HEK293 (cell line): ENCODE data around the gene ASXL2.
"Not testable (repeated sequence)": the region's sequence is repeated elsewhere in the genome, so short reads cannot be mapped to it uniquely, and the experiment has no call there.

ENCODE experiments used
- CTCF ChIA-PET: fragments of 350-600 bp; formaldehyde crosslinking; extraction: SDS; loops from one replicate; lab custom pipeline; 2021; ENCODE audit warnings: antibody characterized with exemption; lab: Yijun Ruan, JAX
- POLR2A ChIA-PET: fragments of 300-600 bp; formaldehyde crosslinking; extraction: SDS; loops from one replicate; lab custom pipeline; 2020; ENCODE audit warnings: antibody characterized with exemption, inconsistent platforms; lab: Yijun Ruan, JAX
- H3K27ac ChIP-seq: fragments of 200-500 bp; sonication (Bioruptor generic); 2 replicates; pipeline ENCODE4 v1.5.1; 2014; ENCODE audit warnings: low read depth, low read length, control low read depth, inconsistent platforms; ENCODE audit errors: extremely low read depth
- H3K36me3 ChIP-seq, 2 experiments: fragments of 200-500 bp in 1 of 2; sonication (Bioruptor generic) in 1 of 2; 1 replicate in 1 of 2; 2 replicates in 1 of 2; pipeline ENCODE4 v1.5.1; 2014 to 2017; ENCODE audit warnings: inconsistent platforms in 2 of 2, low read length in 2 of 2; ENCODE audit not compliant: control insufficient read depth in 2 of 2, insufficient read depth in 1 of 2
- H3K4me1 ChIP-seq: fragments of 200-500 bp; sonication (Bioruptor generic); 2 replicates; pipeline ENCODE4 v1.5.1; 2014; ENCODE audit warnings: mild to moderate bottlenecking, low read length, inconsistent platforms; ENCODE audit not compliant: control insufficient read depth, insufficient read depth
- H3K4me3 ChIP-seq: 2 replicates; pipeline ENCODE4 v1.5.1; 2011; ENCODE audit warnings: low read depth, mild to moderate bottlenecking, control low read depth, low read length, moderate library complexity
- H3K9me3 ChIP-seq: fragments of 200-500 bp; sonication (Bioruptor generic); 2 replicates; pipeline ENCODE4 v1.5.1; 2014; ENCODE audit warnings: low read depth, low read length, inconsistent platforms; ENCODE audit not compliant: control insufficient read depth, insufficient read depth
- HOXD13 ChIP-seq: sonication (generic); formaldehyde crosslinking; IDR thresholded peaks from 2 replicates; pipeline ENCODE4 v1.8.0; 2022; ENCODE audit warnings: missing genetic modification reagents, borderline replicate concordance
- OSR2 ChIP-seq: fragments of 450-650 bp; formaldehyde crosslinking; IDR thresholded peaks from 2 replicates; pipeline ENCODE4 v1.5.1; 2016; ENCODE audit warnings: missing biosample characterization, missing genetic modification characterization
- SETDB1 ChIP-seq: IDR thresholded peaks from one replicate; pipeline ENCODE4 v1.6.1; 2017; ENCODE audit warnings: mild to moderate bottlenecking, low read length, moderate library complexity, mixed read lengths; ENCODE audit not compliant: insufficient read length
- ZBTB11 ChIP-seq: fragments of 450-650 bp; formaldehyde crosslinking; conservative IDR thresholded peaks from 2 replicates; pipeline ENCODE4 v1.5.1; 2016; ENCODE audit warnings: low read depth, missing biosample characterization, missing genetic modification characterization
- ZFP3 ChIP-seq: fragments of 450-650 bp; formaldehyde crosslinking; IDR thresholded peaks from 2 replicates; pipeline ENCODE4 v1.5.1; 2016; ENCODE audit warnings: low read depth, missing biosample characterization, missing genetic modification characterization
- ZNF114 ChIP-seq: fragments of 450-650 bp; formaldehyde crosslinking; IDR thresholded peaks from 2 replicates; pipeline ENCODE4 v1.5.0; 2017; ENCODE audit warnings: missing biosample characterization, missing genetic modification characterization
- ZNF121 ChIP-seq: fragments of 450-650 bp; formaldehyde crosslinking; IDR thresholded peaks from 2 replicates; pipeline ENCODE4 v1.5.1; 2016; ENCODE audit warnings: missing biosample characterization, missing genetic modification characterization
- ZNF146 ChIP-seq: fragments of 450-650 bp; formaldehyde crosslinking; IDR thresholded peaks from 2 replicates; pipeline ENCODE4 v1.5.1; 2016; ENCODE audit warnings: missing biosample characterization, missing genetic modification characterization
- ZNF214 ChIP-seq: fragments of 450-650 bp; formaldehyde crosslinking; IDR thresholded peaks from 2 replicates; pipeline ENCODE4 v1.5.1; 2017; ENCODE audit warnings: missing biosample characterization, mild to moderate bottlenecking, missing genetic modification characterization, borderline replicate concordance
- ZNF223 ChIP-seq: fragments of 450-650 bp; formaldehyde crosslinking; IDR thresholded peaks from 2 replicates; pipeline ENCODE4 v1.5.1; 2016; ENCODE audit warnings: missing biosample characterization, missing genetic modification characterization
- ZNF404 ChIP-seq: fragments of 450-650 bp; formaldehyde crosslinking; IDR thresholded peaks from 2 replicates; pipeline ENCODE4 v1.5.1; 2017; ENCODE audit warnings: missing biosample characterization, missing genetic modification characterization
- ZNF423 ChIP-seq: fragments of 450-650 bp; formaldehyde crosslinking; IDR thresholded peaks from 2 replicates; pipeline ENCODE4 v1.5.1; 2016; ENCODE audit warnings: missing biosample characterization, missing genetic modification characterization
- ZNF549 ChIP-seq: fragments of 450-650 bp; IDR thresholded peaks from 2 replicates; pipeline ENCODE4 v1.5.1; 2018; ENCODE audit warnings: missing biosample characterization, missing genetic modification characterization, mild to moderate bottlenecking, inconsistent platforms, moderate library complexity
- ZNF558 ChIP-seq: fragments of 450-650 bp; formaldehyde crosslinking; IDR thresholded peaks from 2 replicates; pipeline ENCODE4 v1.5.1; 2016; ENCODE audit warnings: missing biosample characterization, missing genetic modification characterization
- ZNF585B ChIP-seq: fragments of 450-650 bp; formaldehyde crosslinking; IDR thresholded peaks from 2 replicates; pipeline ENCODE4 v1.5.1; 2016; ENCODE audit warnings: missing biosample characterization, missing genetic modification characterization
- ZNF610 ChIP-seq: fragments of 450-650 bp; formaldehyde crosslinking; IDR thresholded peaks from 2 replicates; pipeline ENCODE4 v1.5.1; 2016; ENCODE audit warnings: missing biosample characterization, missing genetic modification characterization, borderline replicate concordance
- ZNF654 ChIP-seq: fragments of 450-650 bp; formaldehyde crosslinking; IDR thresholded peaks from 2 replicates; pipeline ENCODE4 v1.5.1; 2016; ENCODE audit warnings: low read depth, missing biosample characterization, missing genetic modification characterization
- ZNF747 ChIP-seq: fragments of 450-650 bp; formaldehyde crosslinking; IDR thresholded peaks from 2 replicates; pipeline ENCODE4 v1.5.1; 2016; ENCODE audit warnings: missing biosample characterization, missing genetic modification characterization
- TF ChIP-seq, protein P1 (sequence below): fragments of 450-650 bp; formaldehyde crosslinking; IDR thresholded peaks from 2 replicates; pipeline ENCODE4 v1.5.1; 2016; ENCODE audit warnings: missing biosample characterization, missing genetic modification characterization
- TF ChIP-seq, protein P2 (sequence below): fragments of 450-650 bp; IDR thresholded peaks from 2 replicates; pipeline ENCODE4 v1.5.1; 2018; ENCODE audit warnings: missing biosample characterization, mild to moderate bottlenecking, missing genetic modification characterization
- TF ChIP-seq, protein P3 (sequence below): sonication (generic); formaldehyde crosslinking; IDR thresholded peaks from 2 replicates; pipeline ENCODE4 v1.8.1; 2022; ENCODE audit warnings: mild to moderate bottlenecking, moderate library complexity, missing genetic modification reagents

The ASXL2 gene

GRCh38 chr2:25851740-25852503 is 26.4 kb downstream of the ASXL2 start (continued):
- no peak for TF ChIP-seq ZNF549 (tag by site-specific recombination)
- TF ChIP-seq, protein P1, sequence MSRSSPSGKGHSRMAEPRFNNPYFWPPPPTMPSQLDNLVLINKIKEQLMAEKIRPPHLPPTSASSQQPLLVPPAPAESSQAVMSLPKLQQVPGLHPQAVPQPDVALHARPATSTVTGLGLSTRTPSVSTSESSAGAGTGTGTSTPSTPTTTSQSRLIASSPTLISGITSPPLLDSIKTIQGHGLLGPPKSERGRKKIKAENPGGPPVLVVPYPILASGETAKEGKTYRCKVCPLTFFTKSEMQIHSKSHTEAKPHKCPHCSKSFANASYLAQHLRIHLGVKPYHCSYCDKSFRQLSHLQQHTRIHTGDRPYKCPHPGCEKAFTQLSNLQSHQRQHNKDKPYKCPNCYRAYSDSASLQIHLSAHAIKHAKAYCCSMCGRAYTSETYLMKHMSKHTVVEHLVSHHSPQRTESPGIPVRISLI (tag by site-specific recombination) = 0 out of 2 replicates have a peak, but pooled peaks have one; percentile 48
- peak; percentile 82 for TF ChIP-seq ZNF654
- TF ChIP-seq ZNF223 (tag by site-specific recombination) = no peak
- TF ChIP-seq ZNF747 (tag by site-specific recombination) = no peak
- no peak for TF ChIP-seq ZNF585B (tag by site-specific recombination)
- TF ChIP-seq, protein P2, sequence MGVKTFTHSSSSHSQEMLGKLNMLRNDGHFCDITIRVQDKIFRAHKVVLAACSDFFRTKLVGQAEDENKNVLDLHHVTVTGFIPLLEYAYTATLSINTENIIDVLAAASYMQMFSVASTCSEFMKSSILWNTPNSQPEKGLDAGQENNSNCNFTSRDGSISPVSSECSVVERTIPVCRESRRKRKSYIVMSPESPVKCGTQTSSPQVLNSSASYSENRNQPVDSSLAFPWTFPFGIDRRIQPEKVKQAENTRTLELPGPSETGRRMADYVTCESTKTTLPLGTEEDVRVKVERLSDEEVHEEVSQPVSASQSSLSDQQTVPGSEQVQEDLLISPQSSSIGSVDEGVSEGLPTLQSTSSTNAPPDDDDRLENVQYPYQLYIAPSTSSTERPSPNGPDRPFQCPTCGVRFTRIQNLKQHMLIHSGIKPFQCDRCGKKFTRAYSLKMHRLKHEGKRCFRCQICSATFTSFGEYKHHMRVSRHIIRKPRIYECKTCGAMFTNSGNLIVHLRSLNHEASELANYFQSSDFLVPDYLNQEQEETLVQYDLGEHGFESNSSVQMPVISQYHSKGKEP (tag by site-specific recombination) = no peak
- no peak for TF ChIP-seq ZNF558 (tag by site-specific recombination)
- no peak for TF ChIP-seq SETDB1
- no peak for TF ChIP-seq ZNF146

DNA sequence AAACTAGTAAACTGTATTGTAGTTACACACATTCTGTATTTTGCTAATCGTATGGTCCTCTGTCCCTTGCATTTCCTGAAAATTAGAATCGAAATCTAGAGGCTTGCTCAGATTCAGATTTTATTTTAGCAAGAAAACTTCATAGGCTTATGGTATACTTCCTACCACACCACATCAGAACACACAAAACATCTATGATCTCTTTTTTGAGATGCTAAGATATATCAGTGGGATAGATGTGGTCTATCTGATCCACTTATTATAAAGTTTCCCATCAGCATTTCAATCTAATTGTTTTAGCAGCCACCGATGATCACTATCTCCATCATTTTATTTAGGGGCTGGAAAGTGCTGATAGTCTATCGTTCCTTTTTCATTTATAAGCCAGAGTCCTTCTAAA is 27.9 kb downstream of the ASXL2 start:
- CTCF ChIA-PET = interaction anchor here (1.4 to 4.4 kb wide), 5 partner anchors 17 to 242 kb away, joined by 3 to 34 read pairs (median 13); no protein-coding TSS in a partner anchor
- H3K4me3 ChIP-seq, POLR2A ChIA-PET, H3K27ac ChIP-seq, H3K36me3 ChIP-seq, H3K9me3 ChIP-seq: not testable (repeated sequence)
- peaks cover 11% of the 10 kb centered on the region for H3K4me1 ChIP-seq

GRCh38 chr2:25849350-25849749 is 28.9 kb downstream of the ASXL2 start:
- H3K4me1 ChIP-seq, H3K36me3 ChIP-seq, H3K9me3 ChIP-seq, H3K4me3 ChIP-seq, POLR2A ChIA-PET, H3K27ac ChIP-seq: not testable (repeated sequence)
- CTCF ChIA-PET = interaction anchor here (1.0 kb wide), 1 partner anchor 295 kb away, joined by 6 read pairs; no protein-coding TSS in a partner anchor
- peak; percentile 46; the same call in 1 of the 2 replicates for TF ChIP-seq ZNF121 (tag by site-specific recombination)
- TF ChIP-seq, all 188 proteins: peak for 1; not testable (repeated sequence) for 187

GRCh38 chr2:25845843-25846505 is 32.3 kb downstream of the ASXL2 start:
- Histone ChIP-seq H3K36me3 (peaks cover 4 to 5% of the 10 kb centered on the region in 2 experiments; a peak in 2 of 3 replicates), H3K27ac (no peak overlapping the region), H3K4me1 (no peaks in the 10 kb centered on the region), H3K4me3 (no peak overlapping the region), H3K9me3 (no peaks in the 10 kb centered on the region)
- CTCF ChIA-PET = interaction anchor here (0.7 to 2.1 kb wide), 4 partner anchors 8 to 299 kb away, joined by 3 to 9 read pairs (median 6); no protein-coding TSS in a partner anchor
- POLR2A ChIA-PET = interaction anchor here (0.7 kb wide), 1 partner anchor 33 kb away, joined by 3 read pairs; no protein-coding TSS in a partner anchor
- TF ChIP-seq HOXD13 (CRISPR knock-in tag) (no peak), OSR2 (tag by site-specific recombination) (no peak), ZNF610 (tag by site-specific recombination) (no peak), ZNF423 (tag by site-specific recombination) (no peak), ZFP3 (tag by site-specific recombination) (no peak), ZNF114 (tag by site-specific recombination) (no peak), ZNF214 (tag by site-specific recombination) (no peak), ZNF404 (tag by site-specific recombination) (no peak), ZBTB11 (tag by site-specific recombination) (no peak)
- TF ChIP-seq, protein P3, sequence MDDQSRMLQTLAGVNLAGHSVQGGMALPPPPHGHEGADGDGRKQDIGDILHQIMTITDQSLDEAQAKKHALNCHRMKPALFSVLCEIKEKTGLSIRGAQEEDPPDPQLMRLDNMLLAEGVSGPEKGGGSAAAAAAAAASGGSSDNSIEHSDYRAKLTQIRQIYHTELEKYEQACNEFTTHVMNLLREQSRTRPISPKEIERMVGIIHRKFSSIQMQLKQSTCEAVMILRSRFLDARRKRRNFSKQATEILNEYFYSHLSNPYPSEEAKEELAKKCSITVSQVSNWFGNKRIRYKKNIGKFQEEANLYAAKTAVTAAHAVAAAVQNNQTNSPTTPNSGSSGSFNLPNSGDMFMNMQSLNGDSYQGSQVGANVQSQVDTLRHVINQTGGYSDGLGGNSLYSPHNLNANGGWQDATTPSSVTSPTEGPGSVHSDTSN = no peak
